Activated CD4-positive, alpha-beta T cell treated with anti-CD3 and anti-CD28 coated beads, Interleukin-2, amount 10 ng/mL, durations not matched to agents 24 days and 14 days (primary cell): Measurements from ENCODE around the gene KIFAP3. TPM values are rescaled to one million over a fixed set of nuclear protein-coding genes. Genes with fewer than 3 reads are reported as not detected.
"Not testable (repeated sequence)": the region's sequence is repeated elsewhere in the genome, so short reads cannot be mapped to it uniquely, and the experiment has no call there.

Source experiments
- DNase-seq: peaks from one replicate; pipeline ENCODE4 v3.0.0; 2022
- H3K27ac Mint-ChIP-seq: one replicate; pipeline ENCODE4 v1.8.0; 2022; ENCODE audit warnings: mild to moderate bottlenecking, mixed read lengths
- H3K27me3 Mint-ChIP-seq: one replicate; pipeline ENCODE4 v1.8.0; 2022; ENCODE audit warnings: mixed read lengths
- H3K36me3 Mint-ChIP-seq: one replicate; pipeline ENCODE4 v1.8.0; 2022; ENCODE audit warnings: low read depth, mild to moderate bottlenecking, mixed read lengths
- H3K4me1 Mint-ChIP-seq: one replicate; pipeline ENCODE4 v1.8.0; 2021; ENCODE audit warnings: mixed read lengths
- H3K4me3 Mint-ChIP-seq: one replicate; pipeline ENCODE4 v1.8.0; 2022; ENCODE audit warnings: mild to moderate bottlenecking, moderate library complexity, mixed read lengths
- H3K9me3 Mint-ChIP-seq: one replicate; pipeline ENCODE4 v1.8.0; 2021; ENCODE audit warnings: mixed read lengths
- intact Hi-C: fragments of 100-400 bp; cut with micrococcal nuclease; formaldehyde crosslinking; loops from one replicate; pipeline ENCODE4 v1.15.1; 2023
- total RNA-seq: library from RNA; stranded (reverse); gene quantifications from 2 replicates; pipeline ENCODE4 v1.2.3, GENCODE V29; 2022

The KIFAP3 gene
- total RNA-seq, 1 donor from 2014 or later: 12.8 TPM

GRCh38 chr1:169873582-169874199, 200.8 kb downstream of the KIFAP3 start:
- Mint-ChIP-seq H3K9me3 (peaks cover 18% of the 10 kb centered on the region), H3K27ac (no peak overlapping the region), H3K36me3 (peaks cover 69% of the 10 kb centered on the region), H3K27me3 (no peaks in the 10 kb centered on the region), H3K4me1 (peaks cover 6% of the 10 kb centered on the region), H3K4me3 (no peak overlapping the region)
- intact Hi-C loops: no loop called here
- DNase-seq: no peak

DNA sequence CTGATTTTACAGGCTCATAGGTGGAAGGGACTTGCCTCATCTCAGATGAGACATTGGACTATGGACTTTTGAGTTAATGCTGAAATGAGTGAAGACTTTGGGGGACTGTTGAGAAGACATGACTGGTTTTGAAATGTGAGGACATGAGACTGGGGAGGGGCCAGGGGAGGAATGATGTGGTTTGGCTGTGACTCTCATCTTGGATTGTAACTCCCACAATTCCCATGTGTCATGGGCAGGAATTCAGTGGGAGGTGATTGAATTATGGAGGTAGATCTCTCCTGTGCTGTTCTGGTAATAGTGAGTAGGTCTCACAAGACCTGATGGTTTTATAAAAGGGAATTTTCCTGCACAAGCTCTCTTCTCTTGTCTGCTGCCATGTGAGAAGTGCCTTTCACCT, 201.6 kb downstream of the KIFAP3 start:
- no peak overlapping the region for H3K4me3 Mint-ChIP-seq
- H3K4me1 Mint-ChIP-seq: peaks cover 3% of the 10 kb centered on the region
- no peak overlapping the region for H3K27ac Mint-ChIP-seq
- peaks cover 18% of the 10 kb centered on the region for H3K9me3 Mint-ChIP-seq
- H3K36me3 Mint-ChIP-seq: peaks cover 71% of the 10 kb centered on the region
- no peak for DNase-seq
- H3K27me3 Mint-ChIP-seq: no peaks in the 10 kb centered on the region
- intact Hi-C loops: no loop called here

- Mint-ChIP-seq H3K36me3 (peaks cover 76% of the 10 kb centered on the region), H3K9me3 (peaks cover 18% of the 10 kb centered on the region)
- H3K4me3 Mint-ChIP-seq, H3K4me1 Mint-ChIP-seq, intact Hi-C loops, DNase-seq, H3K27ac Mint-ChIP-seq, H3K27me3 Mint-ChIP-seq: not testable (repeated sequence)
These were observed 202.5 kb downstream of the KIFAP3 start for GRCh38 chr1:169871988-169872387.

Other genes starting within 250 kb of the KIFAP3 start
- gene SCYL3, start 180.8 kb downstream of the KIFAP3 start, total RNA-seq: 10.8 and 11.9 TPM in 2 replicates
- not detected in 2 replicates for gene NTMT2, start 71.3 kb upstream of the KIFAP3 start, total RNA-seq